OCI-LY7 (cell line): ENCODE data around the gene PSD2.

ENCODE experiments used
- CTCF ChIP-seq: fragments of 200-600 bp; sonication (generic); conservative IDR thresholded peaks from 2 replicates; pipeline ENCODE4 v1.5.1; 2014; ENCODE audit warnings: mild to moderate bottlenecking, antibody characterized with exemption, low read length, moderate library complexity, mixed read lengths
- EZH2phosphoT487 ChIP-seq: fragments of 200-600 bp; sonication (generic); IDR thresholded peaks from 2 replicates; pipeline ENCODE4 v1.6.1; 2018; ENCODE audit warnings: low read depth, borderline replicate concordance, mild to moderate bottlenecking, mixed run types, antibody characterized with exemption, low read length, moderate library complexity, mixed read lengths

- TF ChIP-seq CTCF: no peak
- TF ChIP-seq EZH2phosphoT487: no peak
Measured at GRCh38 chr5:139822553-139823425, 27.2 kb downstream of the PSD2 start.
